ENCODE results near the gene SLC22A5.

DNA sequence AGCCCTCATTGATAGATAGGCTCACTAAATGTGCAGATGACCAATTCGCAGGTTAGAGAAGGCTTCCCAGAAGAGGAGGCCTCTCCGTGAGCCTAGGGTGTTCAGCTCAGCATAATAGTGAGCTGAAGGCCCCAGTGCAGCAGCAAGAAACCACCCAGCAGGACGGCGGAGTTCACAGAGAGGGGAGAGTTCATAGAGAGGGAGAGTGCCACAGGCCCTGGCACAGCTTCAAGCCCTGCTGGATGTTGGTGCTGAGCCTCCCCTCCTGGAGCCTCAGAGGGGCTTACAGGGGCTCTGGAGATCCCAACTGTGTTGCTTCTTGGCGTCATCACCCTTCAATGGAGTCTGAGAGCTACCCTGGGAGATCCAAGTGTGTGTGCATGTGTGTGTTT, 2.1 kb downstream of the SLC22A5 start:
- TF ChIP-seq FOS (IDR thresholded peaks at IDR 0.05; ENCODE audit: borderline replicate concordance, insufficient read depth, low read length) (no peak), EZH2 (IDR thresholded peaks at IDR 0.05; ENCODE audit: borderline replicate concordance, low read depth, low read length, severe bottlenecking) (no peak), POLR2AphosphoS5 (IDR thresholded peaks at IDR 0.05; ENCODE audit: insufficient read depth, low read depth, low read length) (no peak), POLR2A (IDR thresholded peaks at IDR 0.05; ENCODE audit: low read depth, low read length) (no peak), JUN (IDR thresholded peaks at IDR 0.05; ENCODE audit: borderline replicate concordance, insufficient read depth, insufficient read length, low read depth) (no peak)
- TF ChIP-seq, protein P1, sequence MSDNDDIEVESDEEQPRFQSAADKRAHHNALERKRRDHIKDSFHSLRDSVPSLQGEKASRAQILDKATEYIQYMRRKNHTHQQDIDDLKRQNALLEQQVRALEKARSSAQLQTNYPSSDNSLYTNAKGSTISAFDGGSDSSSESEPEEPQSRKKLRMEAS (IDR thresholded peaks at IDR 0.05; ENCODE audit: insufficient read depth, insufficient read length), result no peak
- TF ChIP-seq, protein P2, sequence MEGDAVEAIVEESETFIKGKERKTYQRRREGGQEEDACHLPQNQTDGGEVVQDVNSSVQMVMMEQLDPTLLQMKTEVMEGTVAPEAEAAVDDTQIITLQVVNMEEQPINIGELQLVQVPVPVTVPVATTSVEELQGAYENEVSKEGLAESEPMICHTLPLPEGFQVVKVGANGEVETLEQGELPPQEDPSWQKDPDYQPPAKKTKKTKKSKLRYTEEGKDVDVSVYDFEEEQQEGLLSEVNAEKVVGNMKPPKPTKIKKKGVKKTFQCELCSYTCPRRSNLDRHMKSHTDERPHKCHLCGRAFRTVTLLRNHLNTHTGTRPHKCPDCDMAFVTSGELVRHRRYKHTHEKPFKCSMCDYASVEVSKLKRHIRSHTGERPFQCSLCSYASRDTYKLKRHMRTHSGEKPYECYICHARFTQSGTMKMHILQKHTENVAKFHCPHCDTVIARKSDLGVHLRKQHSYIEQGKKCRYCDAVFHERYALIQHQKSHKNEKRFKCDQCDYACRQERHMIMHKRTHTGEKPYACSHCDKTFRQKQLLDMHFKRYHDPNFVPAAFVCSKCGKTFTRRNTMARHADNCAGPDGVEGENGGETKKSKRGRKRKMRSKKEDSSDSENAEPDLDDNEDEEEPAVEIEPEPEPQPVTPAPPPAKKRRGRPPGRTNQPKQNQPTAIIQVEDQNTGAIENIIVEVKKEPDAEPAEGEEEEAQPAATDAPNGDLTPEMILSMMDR (IDR thresholded peaks at IDR 0.05; ENCODE audit: extremely low read depth in 1 of 2, insufficient read depth in 1 of 2, low read depth in 1 of 2, low read length in 2 of 2), result no peak
